ENCODE results near the gene HSPA1A. TPM values are rescaled to one million over a fixed set of nuclear protein-coding genes. Genes with fewer than 3 reads are reported as not detected.
A peak's percentile ranks its signal among the peaks of the same experiment; 100 is the strongest.
"Not testable (repeated sequence)": the region's sequence is repeated elsewhere in the genome, so short reads cannot be mapped to it uniquely, and the experiment has no call there.

HSPA1A gene
- polyA plus RNA-seq, 1 donor: 115 TPM

GRCh38 chr6:31780507-31781243 is 34.7 kb upstream of the HSPA1A start:
- no CpG with 5 or more reads among the region's 20 CpGs for WGBS (ENCODE audit: insufficient coverage, low lambda C conversion rate)
- DNase-seq: no peak

GRCh38 chr6:31781244-31782125 is 33.9 kb upstream of the HSPA1A start:
- no peak overlapping the region for H3K27ac ChIP-seq (ENCODE audit: low read length)
- H3K27me3 ChIP-seq (ENCODE audit: control insufficient read depth, insufficient read depth, low read length): no peaks in the 10 kb centered on the region
- WGBS (ENCODE audit: insufficient coverage, low lambda C conversion rate): no CpG with 5 or more reads among the region's 23 CpGs
- no peaks in the 10 kb centered on the region for H3K9me3 ChIP-seq (ENCODE audit: control insufficient read depth, low read depth, low read length)
- no peak for DNase-seq
- H3K4me3 ChIP-seq (ENCODE audit: low read length): no peak overlapping the region
- peaks cover 61% of the 10 kb centered on the region for H3K36me3 ChIP-seq (ENCODE audit: control insufficient read depth, insufficient read depth, low read length)
- peaks cover 18% of the 10 kb centered on the region for H3K4me1 ChIP-seq (ENCODE audit: control insufficient read depth, insufficient read depth, low read length)

More at GRCh38 chr6:31780507-31781243, 34.7 kb upstream of the HSPA1A start:
- Histone ChIP-seq H3K4me1 (ENCODE audit: control insufficient read depth, insufficient read depth, low read length) (peaks cover 26% of the 10 kb centered on the region), H3K27me3 (ENCODE audit: control insufficient read depth, insufficient read depth, low read length) (no peaks in the 10 kb centered on the region), H3K36me3 (ENCODE audit: control insufficient read depth, insufficient read depth, low read length) (peaks cover 61% of the 10 kb centered on the region), H3K27ac (ENCODE audit: low read length) (no peak overlapping the region), H3K4me3 (ENCODE audit: low read length) (no peak overlapping the region), H3K9me3 (ENCODE audit: control insufficient read depth, low read depth, low read length) (peaks cover 2% of the 10 kb centered on the region)

DNA sequence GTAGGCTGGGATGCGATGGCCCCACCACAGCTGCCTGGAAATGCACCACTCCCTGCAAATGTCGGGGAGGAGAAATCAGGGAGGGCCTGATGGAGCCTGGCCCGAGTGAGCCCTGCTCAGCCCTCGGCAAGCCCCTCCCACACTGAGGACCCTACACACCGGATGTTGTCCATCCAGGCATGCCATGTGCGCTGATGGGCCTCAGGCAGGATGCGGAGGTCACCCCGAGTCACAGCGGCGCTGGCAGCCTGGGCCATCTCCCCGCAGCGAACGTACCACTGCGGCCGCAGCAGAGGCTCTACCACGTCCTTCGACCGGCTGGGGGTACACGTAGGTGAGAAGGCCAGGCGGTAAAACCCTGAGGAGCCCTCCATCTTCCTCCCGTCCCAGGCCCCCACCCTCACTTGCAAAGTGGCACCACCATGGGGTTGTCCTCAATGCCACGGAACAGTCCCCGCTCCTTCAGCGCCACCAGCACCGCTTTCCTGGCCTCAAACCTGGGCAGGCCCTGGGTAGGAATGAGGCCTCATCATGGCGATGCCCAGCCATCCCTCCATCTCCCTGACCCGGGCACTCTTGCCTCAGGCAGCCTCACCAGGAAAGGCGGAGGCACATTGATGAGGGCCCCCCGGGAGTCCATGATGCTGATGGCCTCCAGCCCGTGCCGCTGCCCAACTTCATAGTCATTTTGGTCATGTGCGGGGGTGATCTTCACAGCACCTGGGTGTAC is 33.1 kb upstream of the HSPA1A start:
- WGBS (ENCODE audit: insufficient coverage, low lambda C conversion rate): no CpG with 5 or more reads among the region's 32 CpGs
- DNase-seq: no peak
- Histone ChIP-seq H3K4me3 (ENCODE audit: low read length) (no peak overlapping the region), H3K4me1 (ENCODE audit: control insufficient read depth, insufficient read depth, low read length) (peaks cover 10% of the 10 kb centered on the region), H3K27me3 (ENCODE audit: control insufficient read depth, insufficient read depth, low read length) (no peaks in the 10 kb centered on the region), H3K9me3 (ENCODE audit: control insufficient read depth, low read depth, low read length) (no peaks in the 10 kb centered on the region), H3K36me3 (ENCODE audit: control insufficient read depth, insufficient read depth, low read length) (peaks cover 61% of the 10 kb centered on the region), H3K27ac (ENCODE audit: low read length) (no peak overlapping the region)

- H3K27ac ChIP-seq (ENCODE audit: low read length): no peak overlapping the region
- H3K9me3 ChIP-seq (ENCODE audit: control insufficient read depth, low read depth, low read length): no peaks in the 10 kb centered on the region
- no CpG with 5 or more reads among the region's 15 CpGs for WGBS (ENCODE audit: insufficient coverage, low lambda C conversion rate)
- peaks cover 53% of the 10 kb centered on the region for H3K36me3 ChIP-seq (ENCODE audit: control insufficient read depth, insufficient read depth, low read length)
- no peaks in the 10 kb centered on the region for H3K27me3 ChIP-seq (ENCODE audit: control insufficient read depth, insufficient read depth, low read length)
- no peaks in the 10 kb centered on the region for H3K4me1 ChIP-seq (ENCODE audit: control insufficient read depth, insufficient read depth, low read length)
- no peak for DNase-seq
- H3K4me3 ChIP-seq (ENCODE audit: low read length): no peak overlapping the region
These were observed 31.0 kb upstream of the HSPA1A start for GRCh38 chr6:31784098-31784925.

- Histone ChIP-seq H3K27ac (ENCODE audit: low read length) (no peak overlapping the region), H3K9me3 (ENCODE audit: control insufficient read depth, low read depth, low read length) (no peaks in the 10 kb centered on the region), H3K36me3 (ENCODE audit: control insufficient read depth, insufficient read depth, low read length) (peaks cover 44% of the 10 kb centered on the region), H3K4me3 (ENCODE audit: low read length) (no peak overlapping the region), H3K4me1 (ENCODE audit: control insufficient read depth, insufficient read depth, low read length) (no peaks in the 10 kb centered on the region), H3K27me3 (ENCODE audit: control insufficient read depth, insufficient read depth, low read length) (no peaks in the 10 kb centered on the region)
- DNase-seq: no peak
- 100% methylated on average over 2 of the region's 11 CpGs for WGBS (ENCODE audit: insufficient coverage, low lambda C conversion rate)
These were observed 29.9 kb upstream of the HSPA1A start for GRCh38 chr6:31785475-31785874.

DNA sequence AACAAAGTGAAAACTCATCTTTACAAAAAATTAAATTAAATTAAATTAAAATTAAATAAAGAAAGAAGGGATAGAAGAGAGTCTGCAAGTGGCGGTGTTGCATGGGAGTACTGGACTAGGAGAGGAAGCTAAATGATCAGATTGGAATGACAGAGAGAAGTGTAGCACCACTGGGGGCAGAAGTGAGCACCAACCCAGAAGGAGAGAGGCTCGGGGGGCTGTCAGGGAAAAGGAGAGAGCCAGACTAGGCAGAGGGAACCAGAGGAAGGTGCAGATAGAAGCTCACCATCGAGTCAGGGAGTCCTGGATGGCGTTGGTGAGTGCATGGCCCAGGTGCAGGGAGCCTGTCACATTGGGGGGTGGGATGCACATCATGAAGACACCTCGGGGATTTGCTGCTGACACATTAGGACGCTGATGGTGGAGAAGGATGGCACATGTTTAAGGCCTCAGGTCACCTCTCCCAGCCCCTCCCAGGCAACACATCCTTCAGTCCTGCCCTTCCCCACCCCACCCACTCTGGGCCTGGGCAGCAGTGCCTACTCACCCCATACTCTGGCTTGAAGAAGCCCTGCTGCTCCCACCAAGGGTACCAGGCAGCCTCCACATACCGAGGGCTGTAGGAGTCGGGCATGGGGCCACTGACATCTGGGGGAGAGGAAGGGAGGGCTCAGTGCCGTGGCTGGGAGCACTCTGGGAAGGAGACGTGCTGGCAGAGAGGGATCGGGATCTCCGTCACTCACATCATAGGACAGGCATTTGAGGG is 23.8 kb upstream of the HSPA1A start:
- DNase-seq: peak in 1 of 2 donors; percentile 44
- Histone ChIP-seq H3K4me3 (ENCODE audit: low read length) (no peak overlapping the region), H3K4me1 (ENCODE audit: control insufficient read depth, insufficient read depth, low read length) (no peaks in the 10 kb centered on the region), H3K27me3 (ENCODE audit: control insufficient read depth, insufficient read depth, low read length) (no peaks in the 10 kb centered on the region), H3K36me3 (ENCODE audit: control insufficient read depth, insufficient read depth, low read length) (peaks cover 18% of the 10 kb centered on the region), H3K9me3 (ENCODE audit: control insufficient read depth, low read depth, low read length) (no peaks in the 10 kb centered on the region), H3K27ac (ENCODE audit: low read length) (no peak overlapping the region)
- 60% methylated on average over 1 of the region's 12 CpGs for WGBS (ENCODE audit: insufficient coverage, low lambda C conversion rate)

DNA sequence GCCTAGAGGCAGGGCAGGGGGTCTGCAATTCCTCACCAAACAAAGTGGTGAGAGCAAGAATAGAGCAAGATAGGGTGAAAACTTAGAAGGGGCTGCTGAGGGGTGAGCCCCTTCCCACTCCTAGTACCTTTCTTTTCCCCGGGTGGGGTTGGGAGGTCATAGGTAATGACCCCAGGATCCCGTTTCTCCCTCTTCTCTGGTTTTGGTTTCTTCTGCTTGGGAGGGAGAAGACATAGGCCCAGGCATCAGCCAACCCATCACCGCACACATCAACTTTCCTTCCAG is 23.3 kb upstream of the HSPA1A start:
- H3K27me3 ChIP-seq (ENCODE audit: control insufficient read depth, insufficient read depth, low read length): no peaks in the 10 kb centered on the region
- H3K36me3 ChIP-seq (ENCODE audit: control insufficient read depth, insufficient read depth, low read length): peaks cover 18% of the 10 kb centered on the region
- no peaks in the 10 kb centered on the region for H3K4me1 ChIP-seq (ENCODE audit: control insufficient read depth, insufficient read depth, low read length)
- no peak overlapping the region for H3K27ac ChIP-seq (ENCODE audit: low read length)
- no peak overlapping the region for H3K4me3 ChIP-seq (ENCODE audit: low read length)
- DNase-seq: no peak
- whole genome bisulfite sequencing (ENCODE audit: insufficient coverage, low lambda C conversion rate): no CpG with 5 or more reads among the region's 3 CpGs
- H3K9me3 ChIP-seq (ENCODE audit: control insufficient read depth, low read depth, low read length): no peaks in the 10 kb centered on the region

DNA sequence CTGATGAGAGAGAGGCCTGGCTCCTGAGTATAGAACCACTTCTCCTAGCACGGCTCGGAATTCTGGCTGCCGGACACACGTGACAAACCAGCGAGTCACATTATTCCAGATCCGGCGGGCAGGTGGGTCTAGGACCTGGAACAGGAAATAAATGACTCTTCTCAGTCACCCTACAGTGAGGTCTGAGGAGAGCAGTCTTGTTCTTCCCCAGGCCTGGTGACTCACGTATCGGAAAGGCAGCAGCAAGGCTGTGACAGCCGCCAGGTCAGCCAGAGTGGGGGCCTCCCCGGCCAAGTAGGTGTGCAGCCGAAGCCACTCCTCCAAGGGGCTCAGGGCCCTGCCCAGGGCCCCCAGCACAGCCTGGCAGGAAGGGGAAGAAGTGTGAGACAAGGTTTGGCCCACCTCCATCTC is 22.6 kb upstream of the HSPA1A start:
- no peak overlapping the region for H3K4me3 ChIP-seq (ENCODE audit: low read length)
- H3K36me3 ChIP-seq (ENCODE audit: control insufficient read depth, insufficient read depth, low read length): peaks cover 22% of the 10 kb centered on the region
- no peak for DNase-seq
- H3K4me1 ChIP-seq (ENCODE audit: control insufficient read depth, insufficient read depth, low read length): no peaks in the 10 kb centered on the region
- H3K27ac ChIP-seq (ENCODE audit: low read length): no peak overlapping the region
- H3K27me3 ChIP-seq (ENCODE audit: control insufficient read depth, insufficient read depth, low read length): no peaks in the 10 kb centered on the region
- no peaks in the 10 kb centered on the region for H3K9me3 ChIP-seq (ENCODE audit: control insufficient read depth, low read depth, low read length)
- no CpG with 5 or more reads among the region's 12 CpGs for WGBS (ENCODE audit: insufficient coverage, low lambda C conversion rate)

DNA sequence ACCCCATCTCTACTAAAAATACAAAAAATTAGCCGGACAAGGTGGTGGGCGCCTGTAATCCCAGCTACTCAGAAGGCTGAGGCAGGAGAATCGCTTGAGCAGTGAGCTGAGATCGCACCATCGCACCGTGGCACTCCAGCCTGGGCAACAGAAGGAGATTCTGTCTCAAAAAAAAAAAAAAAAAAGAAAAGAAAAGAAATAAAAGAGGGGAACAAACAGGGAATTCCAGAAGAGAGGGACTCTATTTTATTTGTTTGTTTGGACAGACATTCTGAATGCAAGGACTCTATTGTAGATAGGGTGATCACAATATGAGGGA is 21.5 kb upstream of the HSPA1A start:
- not testable (repeated sequence) for H3K27ac ChIP-seq (ENCODE audit: low read length); H3K27me3 ChIP-seq (ENCODE audit: control insufficient read depth, insufficient read depth, low read length); H3K4me1 ChIP-seq (ENCODE audit: control insufficient read depth, insufficient read depth, low read length); DNase-seq; H3K4me3 ChIP-seq (ENCODE audit: low read length); H3K9me3 ChIP-seq (ENCODE audit: control insufficient read depth, low read depth, low read length)
- peaks cover 22% of the 10 kb centered on the region for H3K36me3 ChIP-seq (ENCODE audit: control insufficient read depth, insufficient read depth, low read length)
- 80% methylated on average over 2 of the region's 6 CpGs for WGBS (ENCODE audit: insufficient coverage, low lambda C conversion rate)

Measured in large intestine (tissue), 3 donors.